Esophagus squamous epithelium (tissue), 4 donors: ENCODE measurements around the gene PPM1G.

ENCODE experiments used
- POLR2A ChIP-seq, 4 donors: fragments of 450-650 bp; IDR thresholded peaks; one replicate each; pipeline ENCODE4 v1.6.1; 2017; ENCODE audit warnings: antibody characterized with exemption in 4 of 4, mild to moderate bottlenecking in 4 of 4, moderate library complexity in 3 of 4
- TF ChIP-seq, protein P1 (sequence below), 6 experiments: fragments of 450-650 bp in 4 of 6; fragments of 200-600 bp in 2 of 6; sonication (generic) in 2 of 6; IDR thresholded peaks; one replicate each; pipeline ENCODE4 v1.5.1; 2016 to 2019; ENCODE audit warnings: antibody characterized with exemption in 6 of 6, mild to moderate bottlenecking in 4 of 6, moderate library complexity in 4 of 6

DNA sequence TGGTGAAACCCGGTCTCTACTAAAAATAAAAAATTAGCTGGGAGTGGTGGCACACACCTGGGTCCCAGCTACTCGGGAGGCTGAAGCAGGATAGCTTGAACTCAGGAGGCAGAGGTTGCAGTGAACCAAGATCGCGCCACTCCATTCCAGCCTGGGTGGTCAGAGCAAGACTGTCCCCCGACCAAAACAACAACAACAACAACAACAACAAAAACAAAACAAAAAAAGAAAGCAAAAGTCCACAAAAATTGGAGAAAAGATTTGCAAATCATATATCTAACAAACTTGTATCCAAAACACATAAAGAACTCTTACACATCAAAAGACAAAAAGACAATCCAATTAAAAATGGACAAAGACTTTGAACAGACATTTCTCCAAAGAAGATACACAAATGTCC is 10.4 kb downstream of the PPM1G start:
- TF ChIP-seq, protein P1, sequence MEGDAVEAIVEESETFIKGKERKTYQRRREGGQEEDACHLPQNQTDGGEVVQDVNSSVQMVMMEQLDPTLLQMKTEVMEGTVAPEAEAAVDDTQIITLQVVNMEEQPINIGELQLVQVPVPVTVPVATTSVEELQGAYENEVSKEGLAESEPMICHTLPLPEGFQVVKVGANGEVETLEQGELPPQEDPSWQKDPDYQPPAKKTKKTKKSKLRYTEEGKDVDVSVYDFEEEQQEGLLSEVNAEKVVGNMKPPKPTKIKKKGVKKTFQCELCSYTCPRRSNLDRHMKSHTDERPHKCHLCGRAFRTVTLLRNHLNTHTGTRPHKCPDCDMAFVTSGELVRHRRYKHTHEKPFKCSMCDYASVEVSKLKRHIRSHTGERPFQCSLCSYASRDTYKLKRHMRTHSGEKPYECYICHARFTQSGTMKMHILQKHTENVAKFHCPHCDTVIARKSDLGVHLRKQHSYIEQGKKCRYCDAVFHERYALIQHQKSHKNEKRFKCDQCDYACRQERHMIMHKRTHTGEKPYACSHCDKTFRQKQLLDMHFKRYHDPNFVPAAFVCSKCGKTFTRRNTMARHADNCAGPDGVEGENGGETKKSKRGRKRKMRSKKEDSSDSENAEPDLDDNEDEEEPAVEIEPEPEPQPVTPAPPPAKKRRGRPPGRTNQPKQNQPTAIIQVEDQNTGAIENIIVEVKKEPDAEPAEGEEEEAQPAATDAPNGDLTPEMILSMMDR (IDR thresholded peaks at IDR 0.05) = no peak
- no peak for TF ChIP-seq POLR2A (IDR thresholded peaks at IDR 0.05)
